Sigmoid colon (tissue), 7 donors: Measurements from ENCODE around the gene KRT79. TPM values are rescaled to one million over a fixed set of nuclear protein-coding genes. Genes with fewer than 3 reads are reported as not detected.
"Not testable (repeated sequence)": the region's sequence is repeated elsewhere in the genome, so short reads cannot be mapped to it uniquely, and the experiment has no call there.

ENCODE experiments used
- DNase-seq: peaks from one replicate; pipeline ENCODE4 v3.0.0-alpha.2; 2019
- H3K27ac ChIP-seq, 4 donors: fragments of 200-600 bp; sonication (generic); one replicate each; pipeline ENCODE4 v1.5.1; 2016 to 2019; ENCODE audit warnings: mild to moderate bottlenecking in 1 of 4
- H3K27me3 ChIP-seq, 3 donors: fragments of 200-600 bp; sonication (generic); one replicate each; pipeline ENCODE4 v1.5.1; 2019; ENCODE audit warnings: mild to moderate bottlenecking in 1 of 3
- H3K36me3 ChIP-seq, 4 donors: fragments of 200-600 bp; sonication (generic); one replicate each; pipeline ENCODE4 v1.5.1; 2016 to 2019
- H3K4me1 ChIP-seq, 4 donors: fragments of 200-600 bp; sonication (generic); one replicate each; pipeline ENCODE4 v1.5.1; 2017 to 2019
- H3K4me3 ChIP-seq, 4 donors: fragments of 200-600 bp; sonication (generic); one replicate each; pipeline ENCODE4 v1.5.1; 2017 to 2019; ENCODE audit warnings: mild to moderate bottlenecking in 2 of 4, moderate library complexity in 1 of 4
- H3K9me3 ChIP-seq, 4 donors: fragments of 200-600 bp in 3 of 4; sonication (generic) in 3 of 4; one replicate each; pipeline versions ENCODE4 v1.5.1 to v1.6.1; 2013 to 2019
- CTCF ChIP-seq, 4 experiments: fragments of 450-650 bp in 3 of 4; fragments of 200-600 bp in 1 of 4; IDR thresholded peaks; one replicate each; pipeline ENCODE4 v1.5.1; 2016 to 2019; ENCODE audit warnings: antibody characterized with exemption in 4 of 4, mild to moderate bottlenecking in 3 of 4, moderate library complexity in 2 of 4
- EP300 ChIP-seq, 4 donors: sonication (generic); formaldehyde crosslinking; IDR thresholded peaks; one replicate each; pipeline ENCODE4 v1.6.1; 2017; ENCODE audit warnings: antibody characterized with exemption in 4 of 4
- POLR2A ChIP-seq, 2 donors: fragments of 450-650 bp; IDR thresholded peaks; one replicate each; pipeline ENCODE4 v1.6.1; 2016; ENCODE audit warnings: antibody characterized with exemption in 2 of 2, mild to moderate bottlenecking in 2 of 2, moderate library complexity in 2 of 2
- POLR2AphosphoS5 ChIP-seq, 4 donors: sonication (generic); formaldehyde crosslinking; IDR thresholded peaks; one replicate each; pipeline ENCODE4 v1.6.1; 2017; ENCODE audit warnings: antibody characterized with exemption in 4 of 4
- WGBS, 2 donors: extraction: QIAGEN DNeasy Blood & Tissue Kit; methylation state at CpG; one replicate each; pipeline ENCODE4 v1.1.7; 2013; 5-methylcytosine and 5-hydroxymethylcytosine counted together
- intact Hi-C: fragments of 100-400 bp; cut with DNase I; formaldehyde crosslinking; loops from one replicate; pipeline ENCODE4 v1.15.1; 2023
- polyA plus RNA-seq, 3 donors: library from polyadenylated mRNA; stranded (reverse); fragments of 200-250 nt; gene quantifications; one replicate each; pipeline ENCODE4 v1.2.3, GENCODE V29; 2013
- total RNA-seq, 4 donors: library from RNA; depleted of rRNA; stranded (reverse); fragments of >200 nt; gene quantifications; one replicate each; pipeline ENCODE4 v1.1.0, GENCODE V29; 2016
- donor health status: healthy with polysubstance abuse.
- donor health status: Bipolar disorder and iron deficiency.
- donor health status: healthy.

The KRT79 gene
- total and polyA plus RNA-seq, 7 donors = 0.16 TPM; not detected in 6

- Histone ChIP-seq H3K9me3 (no peaks in the 10 kb centered on the region), H3K36me3 (no peaks in the 10 kb centered on the region), H3K27me3 (peaks cover 0 to 4% (median 3%) of the 10 kb centered on the region in 3 donors), H3K4me1 (no peaks in the 10 kb centered on the region), H3K27ac (no peak overlapping the region), H3K4me3 (no peak overlapping the region)
- no peak for DNase-seq
- intact Hi-C loops = no loop called here
- WGBS, 2 donors = 97% methylated on average over 3 of the region's 3 CpGs
- TF ChIP-seq POLR2A (IDR thresholded peaks at IDR 0.05) (no peak), CTCF (IDR thresholded peaks at IDR 0.05) (no peak), EP300 (IDR thresholded peaks at IDR 0.05) (no peak), POLR2AphosphoS5 (IDR thresholded peaks at IDR 0.05) (no peak)
These were observed 37.7 kb downstream of the KRT79 start for GRCh38 chr12:52796429-52796794.

- intact Hi-C loops = no loop called here
- DNase-seq = no peak
- no peak for TF ChIP-seq POLR2A (IDR thresholded peaks at IDR 0.05)
- TF ChIP-seq CTCF (IDR thresholded peaks at IDR 0.05) = no peak
- no peak for TF ChIP-seq EP300 (IDR thresholded peaks at IDR 0.05)
- no peak for TF ChIP-seq POLR2AphosphoS5 (IDR thresholded peaks at IDR 0.05)
- 93 to 94% methylated on average over 17 of the region's 17 CpGs for WGBS, 2 donors
- peaks cover 0 to 9% (median 3%) of the 10 kb centered on the region in 3 donors for H3K27me3 ChIP-seq
- H3K9me3 ChIP-seq = no peaks in the 10 kb centered on the region
- no peaks in the 10 kb centered on the region for H3K4me1 ChIP-seq
- H3K4me3 ChIP-seq = no peak within 1 kb of the TSS
- no peak within 1 kb of the TSS for H3K27ac ChIP-seq
- no peaks in the 10 kb centered on the region for H3K36me3 ChIP-seq
These were observed 38.2 kb downstream of the KRT79 start, which contains the start of gene KRT3 for GRCh38 chr12:52795694-52796428. Gene KRT3 (minus strand): TSS chr12:52796117. CDS start chr12:52796042, 75 bp downstream.

- H3K4me3 ChIP-seq, H3K4me1 ChIP-seq, DNase-seq, H3K9me3 ChIP-seq, H3K27ac ChIP-seq, intact Hi-C loops, H3K36me3 ChIP-seq: not testable (repeated sequence)
- WGBS, 2 donors = 89 to 92% methylated on average over 2 of the region's 2 CpGs
- peaks cover 3 to 15% (median 5%) of the 10 kb centered on the region in 3 donors for H3K27me3 ChIP-seq
These were observed 38.8 kb downstream of the KRT79 start for GRCh38 chr12:52795332-52795674.

GRCh38 chr12:52794479-52795331 lies 39.4 kb downstream of the KRT79 start:
- Histone ChIP-seq H3K27me3 (peaks cover 5 to 21% (median 11%) of the 10 kb centered on the region in 3 donors), H3K4me3 (no peak overlapping the region), H3K9me3 (no peaks in the 10 kb centered on the region), H3K36me3 (no peaks in the 10 kb centered on the region), H3K4me1 (peaks cover 0 to 9% (median 2%) of the 10 kb centered on the region in 4 donors), H3K27ac (no peak overlapping the region)
- TF ChIP-seq POLR2AphosphoS5 (IDR thresholded peaks at IDR 0.05) (no peak), EP300 (IDR thresholded peaks at IDR 0.05) (no peak), POLR2A (IDR thresholded peaks at IDR 0.05) (no peak), CTCF (IDR thresholded peaks at IDR 0.05) (no peak)
- intact Hi-C loops = no loop called here
- WGBS, 2 donors = 83 to 87% methylated on average over 5 of the region's 5 CpGs
- no peak for DNase-seq
